ENCODE results near the gene OR1L6. TPM values are rescaled to one million over a fixed set of nuclear protein-coding genes. Genes with fewer than 3 reads are reported as not detected.

Gene OR1L6
- total RNA-seq, 1 experiment from 2014 or later = not detected

- ATAC-seq = no peak
- intact Hi-C loops (cut with micrococcal nuclease; ENCODE audit: unreplicated experiment) (no loop called here), in situ Hi-C loops (cut with HindIII; ENCODE audit: low pct_unique_long_range_greater_than_20kb, low sequenced_read_pairs) (no loop called here)
- H3K36me3 ChIP-seq (ENCODE audit: control insufficient read depth, insufficient read depth, low read length) = no peaks in the 10 kb centered on the region
- ChIA-PET POLR2A (interaction anchor here (0.6 kb wide), 1 partner anchor 60 kb away, joined by 6 read pairs; no protein-coding TSS in a partner anchor), CTCF (no interaction called here)
- no peaks in the 10 kb centered on the region for H3K27me3 ChIP-seq (ENCODE audit: control insufficient read depth, insufficient read depth, low read length)
- TF ChIP-seq, protein P1, sequence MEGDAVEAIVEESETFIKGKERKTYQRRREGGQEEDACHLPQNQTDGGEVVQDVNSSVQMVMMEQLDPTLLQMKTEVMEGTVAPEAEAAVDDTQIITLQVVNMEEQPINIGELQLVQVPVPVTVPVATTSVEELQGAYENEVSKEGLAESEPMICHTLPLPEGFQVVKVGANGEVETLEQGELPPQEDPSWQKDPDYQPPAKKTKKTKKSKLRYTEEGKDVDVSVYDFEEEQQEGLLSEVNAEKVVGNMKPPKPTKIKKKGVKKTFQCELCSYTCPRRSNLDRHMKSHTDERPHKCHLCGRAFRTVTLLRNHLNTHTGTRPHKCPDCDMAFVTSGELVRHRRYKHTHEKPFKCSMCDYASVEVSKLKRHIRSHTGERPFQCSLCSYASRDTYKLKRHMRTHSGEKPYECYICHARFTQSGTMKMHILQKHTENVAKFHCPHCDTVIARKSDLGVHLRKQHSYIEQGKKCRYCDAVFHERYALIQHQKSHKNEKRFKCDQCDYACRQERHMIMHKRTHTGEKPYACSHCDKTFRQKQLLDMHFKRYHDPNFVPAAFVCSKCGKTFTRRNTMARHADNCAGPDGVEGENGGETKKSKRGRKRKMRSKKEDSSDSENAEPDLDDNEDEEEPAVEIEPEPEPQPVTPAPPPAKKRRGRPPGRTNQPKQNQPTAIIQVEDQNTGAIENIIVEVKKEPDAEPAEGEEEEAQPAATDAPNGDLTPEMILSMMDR (IDR thresholded peaks at IDR 0.05) = no peak
- TF ChIP-seq POLR2AphosphoS5 (IDR thresholded peaks at IDR 0.05; ENCODE audit: low read depth, low read length) = no peak
- no peak for TF ChIP-seq TCF7L2 (IDR thresholded peaks at IDR 0.05; ENCODE audit: low read depth, low read length)
- no peak for TF ChIP-seq SIN3A (IDR thresholded peaks at IDR 0.05; ENCODE audit: borderline replicate concordance, insufficient read depth, low read depth, low read length)
- DNase-seq (ENCODE audit: low read depth, low spot score) = no peak
- H3K4me3 ChIP-seq (ENCODE audit: low read depth in 2 of 2, low read length in 2 of 2) = no peak within 1 kb of the TSS
- no peaks in the 10 kb centered on the region for H3K4me1 ChIP-seq (ENCODE audit: control insufficient read depth, insufficient read depth, low read length)
- no peak within 1 kb of the TSS for H3K27ac ChIP-seq (ENCODE audit: low read length)
- BruUV-seq (replicated peaks) = no TSS peak
- peaks cover 8% of the 10 kb centered on the region; the same call in 1 of the 2 replicates for H3K9me3 ChIP-seq (ENCODE audit: control insufficient read depth, insufficient read depth, low read depth, low read length)
Measured at GRCh38 chr9:122723690-122724089, 18.4 kb upstream of the OR1L6 start, which contains the start of gene OR1L4. Gene OR1L4 (plus strand): TSS chr9:122723990. CDS start chr9:122723990, 0 bp downstream.

- in situ Hi-C loops (cut with HindIII; ENCODE audit: low pct_unique_long_range_greater_than_20kb, low sequenced_read_pairs) = no loop called here
- no peaks in the 10 kb centered on the region for H3K9me3 ChIP-seq (ENCODE audit: control insufficient read depth, insufficient read depth, low read depth, low read length)
- intact Hi-C loops (cut with micrococcal nuclease; ENCODE audit: unreplicated experiment) = no loop called here
- DNase-seq (ENCODE audit: low read depth, low spot score) (no peak), ATAC-seq (no peak)
- TF ChIP-seq REST (IDR thresholded peaks at IDR 0.05; ENCODE audit: insufficient read depth in 1 of 2, low read depth in 2 of 2, low read length in 1 of 2) (no peak), TCF7L2 (IDR thresholded peaks at IDR 0.05; ENCODE audit: low read depth, low read length) (no peak), POLR2AphosphoS5 (IDR thresholded peaks at IDR 0.05; ENCODE audit: low read depth, low read length) (no peak), SIN3A (IDR thresholded peaks at IDR 0.05; ENCODE audit: borderline replicate concordance, insufficient read depth, low read depth, low read length) (no peak)
- TF ChIP-seq, protein P1 (IDR thresholded peaks at IDR 0.05) = no peak
- BruUV-seq (replicated peaks) = no TSS peak
- H3K36me3 ChIP-seq (ENCODE audit: control insufficient read depth, insufficient read depth, low read length) = no peaks in the 10 kb centered on the region
- CTCF ChIA-PET = no interaction called here
- H3K27ac ChIP-seq (ENCODE audit: low read length) = no peak overlapping the region
- POLR2A ChIA-PET = no interaction called here
- H3K27me3 ChIP-seq (ENCODE audit: control insufficient read depth, insufficient read depth, low read length) = no peaks in the 10 kb centered on the region
- no peaks in the 10 kb centered on the region for H3K4me1 ChIP-seq (ENCODE audit: control insufficient read depth, insufficient read depth, low read length)
- H3K4me3 ChIP-seq (ENCODE audit: low read depth in 2 of 2, low read length in 2 of 2) = no peak overlapping the region
Measured at GRCh38 chr9:122754825-122755224, 12.7 kb downstream of the OR1L6 start.
